PC-9 (cell line): ENCODE measurements around the gene ISM1. TPM values are rescaled to one million over a fixed set of nuclear protein-coding genes. Genes with fewer than 3 reads are reported as not detected.

Experiments
- BruUV-seq: library from RNA; stranded (reverse); fragments of 400-500 nt; replicated peaks from 2 replicates; lab custom pipeline; 2021; lab: Mats Ljungman, UMichigan
- CTCF ChIA-PET: fragments of 300-600 bp; sonication (Branson Sonifier 250); formaldehyde crosslinking; loops from one replicate; lab custom pipeline; 2022; ENCODE audit warnings: antibody characterized with exemption; lab: Charles Lee
- POLR2A ChIA-PET: fragments of 300-600 bp; sonication (Branson Sonifier 250); formaldehyde crosslinking; loops from one replicate; lab custom pipeline; 2022; ENCODE audit warnings: antibody characterized with exemption; ENCODE audit not compliant: unreplicated experiment; lab: Charles Lee
- DNase-seq, 2 experiments: peaks; one replicate each; pipeline versions ENCODE4 v3.0.0 to v3.0.0-alpha.2; 2015 to 2022; ENCODE audit warnings: mixed read lengths in 1 of 2
- H2AFZ ChIP-seq: fragments of 200-600 bp; sonication (generic); 2 replicates; pipeline ENCODE4 v1.8.1; 2017; ENCODE audit warnings: antibody characterized with exemption
- H3F3A ChIP-seq: fragments of 200-600 bp; sonication (generic); 2 replicates; pipeline ENCODE4 v1.8.1; 2017; ENCODE audit warnings: antibody characterized with exemption, mild to moderate bottlenecking, low read depth; ENCODE audit not compliant: insufficient read depth
- H3K27ac ChIP-seq: fragments of 200-600 bp; sonication (generic); 2 replicates; pipeline ENCODE4 v1.6.1; 2016; ENCODE audit warnings: mixed run types
- H3K27me3 ChIP-seq: fragments of 200-600 bp; sonication (generic); 2 replicates; pipeline ENCODE4 v1.6.1; 2016; ENCODE audit warnings: low read depth, mixed run types; ENCODE audit not compliant: insufficient read depth
- H3K36me3 ChIP-seq: fragments of 200-600 bp; sonication (generic); 2 replicates; pipeline ENCODE4 v1.6.1; 2016; ENCODE audit warnings: low read depth, mixed run types
- H3K4me1 ChIP-seq: fragments of 200-600 bp; sonication (generic); replicated peaks from 2 replicates; pipeline ENCODE4 v1.6.1; 2016; ENCODE audit warnings: mixed run types; ENCODE audit not compliant: insufficient read depth
- H3K4me2 ChIP-seq: fragments of 200-600 bp; sonication (generic); 2 replicates; pipeline ENCODE4 v1.6.1; 2017; ENCODE audit warnings: mixed run types
- H3K4me3 ChIP-seq: fragments of 200-600 bp; sonication (generic); 2 replicates; pipeline ENCODE4 v1.6.1; 2016; ENCODE audit warnings: mixed run types
- H3K79me2 ChIP-seq: fragments of 200-600 bp; sonication (generic); 2 replicates; pipeline ENCODE4 v1.6.1; 2017; ENCODE audit warnings: low read depth, mixed run types
- H3K9me2 ChIP-seq: fragments of 200-600 bp; sonication (generic); 2 replicates; pipeline ENCODE4 v1.8.1; 2017; ENCODE audit warnings: mild to moderate bottlenecking; ENCODE audit not compliant: insufficient read depth
- H3K9me3 ChIP-seq: fragments of 200-600 bp; sonication (generic); 2 replicates; pipeline ENCODE4 v1.8.1; 2016; ENCODE audit warnings: low read depth; ENCODE audit not compliant: insufficient read depth
- H4K20me1 ChIP-seq: fragments of 200-600 bp; sonication (generic); 2 replicates; pipeline ENCODE4 v1.8.1; 2017; ENCODE audit not compliant: insufficient read depth
- EZH2 ChIP-seq: fragments of 200-600 bp; sonication (generic); IDR thresholded peaks from 2 replicates; pipeline ENCODE4 v1.8.0; 2017; ENCODE audit warnings: antibody characterized with exemption, low read depth
- intact Hi-C: fragments of 100-400 bp; cut with micrococcal nuclease; formaldehyde crosslinking; loops from one replicate; pipeline ENCODE4 v1.10.0; 2022; ENCODE audit not compliant: unreplicated experiment
- total RNA-seq: library from RNA; stranded (reverse); gene quantifications from 2 replicates; pipeline ENCODE4 v1.2.3, GENCODE V29; 2021
- TF ChIP-seq, protein P1 (sequence below): fragments of 200-600 bp; sonication (generic); conservative IDR thresholded peaks from 2 replicates; pipeline ENCODE4 v1.6.1; 2017; ENCODE audit warnings: mixed run types, antibody characterized with exemption, mild to moderate bottlenecking, moderate library complexity

The ISM1 gene
- total RNA-seq, 1 experiment from 2014 or later, result not detected

DNA sequence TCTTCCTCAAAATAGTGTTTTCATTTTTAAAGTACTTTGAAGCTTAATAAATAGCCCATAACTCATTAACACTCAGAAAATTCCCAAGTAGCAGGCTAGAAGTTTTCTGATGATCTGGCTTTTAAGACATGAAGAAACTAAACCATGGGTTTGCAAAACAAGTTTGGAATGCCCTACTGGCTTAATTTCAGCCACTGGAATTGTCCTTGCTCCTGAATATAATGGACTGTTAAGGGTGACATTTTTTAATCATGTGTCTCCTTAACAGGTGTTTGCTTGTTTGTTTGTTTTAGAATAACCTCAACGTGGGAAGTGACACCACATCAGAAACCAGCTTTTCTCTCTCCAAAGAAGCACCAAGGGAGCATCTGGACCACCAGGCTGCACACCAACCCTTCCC is 49.1 kb downstream of the ISM1 start:
- H3K27ac ChIP-seq, result no peak overlapping the region
- no peaks in the 10 kb centered on the region for H3K9me3 ChIP-seq
- no peak for DNase-seq
- no peaks in the 10 kb centered on the region for H4K20me1 ChIP-seq
- no peaks in the 10 kb centered on the region for H3K27me3 ChIP-seq
- CTCF ChIA-PET, result no interaction called here
- H3K36me3 ChIP-seq, result no peaks in the 10 kb centered on the region
- H3K4me2 ChIP-seq, result no peak overlapping the region
- POLR2A ChIA-PET, result no interaction called here
- no peaks in the 10 kb centered on the region for H3F3A ChIP-seq
- H3K4me1 ChIP-seq, result no peaks in the 10 kb centered on the region
- H3K79me2 ChIP-seq, result no peaks in the 10 kb centered on the region
- H2AFZ ChIP-seq, result no peak overlapping the region
- no peaks in the 10 kb centered on the region for H3K9me2 ChIP-seq
- intact Hi-C loops, result no loop called here
- H3K4me3 ChIP-seq, result no peak overlapping the region
- TF ChIP-seq EZH2, result no peak
- TF ChIP-seq, protein P1, sequence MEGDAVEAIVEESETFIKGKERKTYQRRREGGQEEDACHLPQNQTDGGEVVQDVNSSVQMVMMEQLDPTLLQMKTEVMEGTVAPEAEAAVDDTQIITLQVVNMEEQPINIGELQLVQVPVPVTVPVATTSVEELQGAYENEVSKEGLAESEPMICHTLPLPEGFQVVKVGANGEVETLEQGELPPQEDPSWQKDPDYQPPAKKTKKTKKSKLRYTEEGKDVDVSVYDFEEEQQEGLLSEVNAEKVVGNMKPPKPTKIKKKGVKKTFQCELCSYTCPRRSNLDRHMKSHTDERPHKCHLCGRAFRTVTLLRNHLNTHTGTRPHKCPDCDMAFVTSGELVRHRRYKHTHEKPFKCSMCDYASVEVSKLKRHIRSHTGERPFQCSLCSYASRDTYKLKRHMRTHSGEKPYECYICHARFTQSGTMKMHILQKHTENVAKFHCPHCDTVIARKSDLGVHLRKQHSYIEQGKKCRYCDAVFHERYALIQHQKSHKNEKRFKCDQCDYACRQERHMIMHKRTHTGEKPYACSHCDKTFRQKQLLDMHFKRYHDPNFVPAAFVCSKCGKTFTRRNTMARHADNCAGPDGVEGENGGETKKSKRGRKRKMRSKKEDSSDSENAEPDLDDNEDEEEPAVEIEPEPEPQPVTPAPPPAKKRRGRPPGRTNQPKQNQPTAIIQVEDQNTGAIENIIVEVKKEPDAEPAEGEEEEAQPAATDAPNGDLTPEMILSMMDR, result no peak
- no TSS peak for BruUV-seq

DNA sequence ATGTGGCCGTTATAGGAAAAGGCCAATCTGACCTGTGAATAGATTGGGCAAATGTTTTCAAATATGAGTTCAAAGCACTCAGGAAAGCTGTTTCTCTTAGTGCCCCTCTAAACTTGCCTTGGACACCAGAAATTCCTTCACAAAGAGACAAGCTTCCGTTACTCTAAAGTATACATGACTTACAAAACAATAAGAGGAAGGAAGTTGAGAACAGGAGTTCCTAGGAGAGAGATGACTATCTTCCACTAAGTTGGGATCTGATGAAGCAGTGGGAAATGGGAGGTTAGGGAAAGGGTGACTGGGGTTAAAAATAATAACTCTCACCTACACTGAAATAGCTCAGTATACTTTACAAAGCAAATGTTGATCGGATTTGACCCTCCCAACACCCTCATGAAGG is 50.0 kb downstream of the ISM1 start:
- Histone ChIP-seq H3K27ac (no peak overlapping the region), H3K9me3 (no peaks in the 10 kb centered on the region), H3K4me1 (no peaks in the 10 kb centered on the region), H3K27me3 (no peaks in the 10 kb centered on the region), H3K4me2 (no peak overlapping the region), H3K9me2 (no peaks in the 10 kb centered on the region), H3F3A (no peaks in the 10 kb centered on the region), H3K4me3 (no peak overlapping the region), H4K20me1 (no peaks in the 10 kb centered on the region), H3K79me2 (no peaks in the 10 kb centered on the region), H3K36me3 (no peaks in the 10 kb centered on the region), H2AFZ (no peak overlapping the region)
- TF ChIP-seq, protein P1, result no peak
- no peak for TF ChIP-seq EZH2
- BruUV-seq, result no TSS peak
- intact Hi-C loops, result no loop called here
- no peak for DNase-seq
- ChIA-PET POLR2A (no interaction called here), CTCF (no interaction called here)

DNA sequence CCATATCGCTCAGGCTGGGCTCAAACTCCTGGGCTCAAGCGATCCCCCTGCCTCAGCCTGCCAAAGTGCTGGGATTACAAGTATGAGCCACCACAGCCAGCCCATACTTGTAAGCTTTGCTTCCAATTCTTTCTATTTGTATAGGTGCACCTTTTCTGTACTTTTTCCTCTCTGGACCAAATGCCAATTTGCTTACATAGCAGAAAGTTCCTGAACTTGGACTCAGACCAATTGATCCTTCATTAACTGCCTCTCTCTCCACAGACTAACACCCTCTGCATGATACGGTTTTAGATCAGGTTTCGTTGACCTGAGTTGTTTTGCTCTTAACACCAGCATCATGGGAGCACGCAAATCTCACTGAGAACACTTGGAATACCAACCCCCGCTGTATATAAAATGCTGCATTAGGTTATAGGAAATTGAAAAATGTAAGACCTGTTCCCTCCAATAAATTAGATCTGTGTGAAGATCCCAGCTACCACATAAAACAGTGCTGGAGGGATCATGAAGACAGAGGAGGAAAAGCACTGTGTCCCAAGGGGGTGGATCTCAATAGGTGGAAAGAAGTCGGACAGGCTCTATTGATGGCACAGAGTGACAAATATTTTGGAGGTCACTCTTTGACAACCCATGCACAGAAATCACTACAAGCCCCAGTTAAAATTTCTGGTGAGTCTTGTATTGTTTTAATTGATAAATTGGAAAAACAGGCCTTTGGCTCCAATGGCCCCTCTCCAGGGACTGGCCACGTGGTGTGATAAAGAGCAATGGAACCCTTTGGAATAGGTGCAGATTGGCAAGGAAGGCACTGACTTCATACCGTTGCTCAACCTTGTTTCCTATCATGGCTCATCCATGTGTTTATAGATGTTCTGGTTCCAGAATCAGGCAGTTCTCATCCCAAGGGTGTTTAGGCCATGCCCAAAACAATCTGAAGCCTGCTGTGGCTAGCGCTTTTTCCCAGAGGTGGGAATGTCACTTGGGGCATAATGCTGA is 51.2 kb downstream of the ISM1 start:
- no peaks in the 10 kb centered on the region for H3F3A ChIP-seq
- intact Hi-C loops, result no loop called here
- no peak overlapping the region for H3K27ac ChIP-seq
- H3K36me3 ChIP-seq, result no peaks in the 10 kb centered on the region
- no peaks in the 10 kb centered on the region for H4K20me1 ChIP-seq
- DNase-seq, result no peak
- no peaks in the 10 kb centered on the region for H3K79me2 ChIP-seq
- BruUV-seq, result no TSS peak
- no peaks in the 10 kb centered on the region for H3K9me3 ChIP-seq
- no peak overlapping the region for H3K4me2 ChIP-seq
- ChIA-PET POLR2A (no interaction called here), CTCF (no interaction called here)
- no peak overlapping the region for H2AFZ ChIP-seq
- no peaks in the 10 kb centered on the region for H3K9me2 ChIP-seq
- no peak overlapping the region for H3K4me3 ChIP-seq
- H3K4me1 ChIP-seq, result no peaks in the 10 kb centered on the region
- H3K27me3 ChIP-seq, result no peaks in the 10 kb centered on the region
- TF ChIP-seq EZH2, result no peak
- TF ChIP-seq, protein P1, result no peak
